ENCODE data around the gene ADRA2C.

GRCh38 chr4:3736806-3737205 lies 29.4 kb upstream of the ADRA2C start:
- TF ChIP-seq CTCF (IDR thresholded peaks at IDR 0.05) = no peak
- no peak for TF ChIP-seq POLR2A (IDR thresholded peaks at IDR 0.05)
